Transverse colon (tissue), 4 donors: ENCODE results near the gene PTPRE. TPM values are rescaled to one million over a fixed set of nuclear protein-coding genes. Genes with fewer than 3 reads are reported as not detected.
A peak's percentile ranks its signal among the peaks of the same experiment; 100 is the strongest.

Source experiments
- DNase-seq: peaks from one replicate; pipeline ENCODE4 v3.0.0-alpha.2; 2019
- H3K27ac ChIP-seq, 4 donors: fragments of 200-600 bp; sonication (generic); 2 replicates each; pipeline ENCODE4 v1.5.1; 2016 to 2018; ENCODE audit warnings: inconsistent platforms in 4 of 4
- H3K27me3 ChIP-seq: fragments of 200-600 bp; sonication (generic); 2 replicates; pipeline ENCODE4 v1.5.1; 2017; ENCODE audit warnings: inconsistent platforms
- H3K36me3 ChIP-seq, 4 donors: fragments of 200-600 bp; sonication (generic); 2 replicates each; pipeline ENCODE4 v1.5.1; 2017 to 2019; ENCODE audit warnings: inconsistent platforms in 4 of 4
- H3K4me1 ChIP-seq, 4 donors: fragments of 200-600 bp; sonication (generic); 2 replicates each; pipeline ENCODE4 v1.5.1; 2017 to 2020; ENCODE audit warnings: inconsistent platforms in 4 of 4
- H3K4me3 ChIP-seq, 4 donors: fragments of 200-600 bp; sonication (generic); 1 replicate in 1 of 4; 2 replicates in 3 of 4; pipeline versions ENCODE4 v1.5.1 to v1.6.1; 2017 to 2019; ENCODE audit warnings: inconsistent platforms in 4 of 4
- H3K9me3 ChIP-seq, 2 donors: fragments of 200-600 bp; sonication (generic); 2 replicates each; pipeline ENCODE4 v1.5.1; 2017 to 2019; ENCODE audit warnings: inconsistent platforms in 2 of 2
- EP300 ChIP-seq: sonication (generic); formaldehyde crosslinking; IDR thresholded peaks from one replicate; pipeline ENCODE4 v1.6.1; 2017; ENCODE audit warnings: antibody characterized with exemption, low read depth
- POLR2A ChIP-seq: fragments of 450-650 bp; IDR thresholded peaks from one replicate; pipeline ENCODE4 v1.6.1; 2016; ENCODE audit warnings: antibody characterized with exemption, mild to moderate bottlenecking, moderate library complexity
- POLR2AphosphoS5 ChIP-seq, 3 donors: sonication (generic); formaldehyde crosslinking; IDR thresholded peaks; one replicate each; pipeline ENCODE4 v1.6.1; 2016; ENCODE audit warnings: antibody characterized with exemption in 3 of 3
- WGBS, 2 donors: methylation state at CpG; one replicate each; pipeline ENCODE4 v1.1.5; 2018; ENCODE audit warnings: low coverage in 1 of 2; 5-methylcytosine and 5-hydroxymethylcytosine counted together
- in situ Hi-C, 4 donors: fragments of 200-750 bp; cut with MboI; loops; one replicate each; pipeline versions ENCODE4 v1.15.0 to v1.15.1; 2017; ENCODE audit warnings: low sequenced_read_pairs in 3 of 4, low pct_ligation_motif_present in 1 of 4, low pct_unique_long_range_greater_than_20kb in 1 of 4
- intact Hi-C: fragments of 100-400 bp; cut with DNase I; formaldehyde crosslinking; loops from one replicate; pipeline ENCODE4 v1.15.1; 2023; ENCODE audit warnings: low total_unique reads
- total RNA-seq, 4 donors: library from RNA; depleted of rRNA; stranded (reverse); fragments of >200 nt; gene quantifications; one replicate each; pipeline ENCODE4 v1.1.0, GENCODE V29; 2016
- TF ChIP-seq, protein P1 (sequence below), 5 experiments: fragments of 200-600 bp in 3 of 5; fragments of 450-650 bp in 2 of 5; sonication (generic) in 3 of 5; IDR thresholded peaks; 1 replicate in 2 of 5; 2 replicates in 3 of 5; pipeline ENCODE4 v1.5.1; 2016 to 2017; ENCODE audit warnings: antibody characterized with exemption in 5 of 5, inconsistent platforms in 3 of 5, mild to moderate bottlenecking in 2 of 5, moderate library complexity in 1 of 5

The PTPRE gene
- total RNA-seq, 4 donors from 2014 or later: 25.7 to 43.6 (median 26.7) TPM

DNA sequence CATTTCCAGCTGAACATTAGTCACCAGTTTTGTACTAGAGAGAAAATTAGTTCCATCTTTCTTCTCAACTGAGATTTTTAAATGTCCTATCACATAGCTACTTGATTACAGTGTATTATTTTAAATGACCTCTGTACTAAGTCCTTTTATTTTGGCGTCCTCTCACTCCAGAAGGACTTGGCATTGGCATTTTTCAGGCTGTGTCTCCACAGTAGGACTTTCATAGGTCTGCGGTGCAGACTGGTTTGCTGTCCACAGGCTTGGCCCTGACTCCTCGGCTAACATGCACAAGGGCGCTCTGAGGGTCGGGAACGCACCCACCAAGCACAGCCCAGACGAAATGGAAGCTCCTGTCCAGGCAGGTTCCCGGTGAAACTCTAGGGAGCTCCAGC, 6.5 kb downstream of the PTPRE start:
- Histone ChIP-seq H3K27ac (no peak overlapping the region), H3K36me3 (no peaks in the 10 kb centered on the region), H3K4me1 (peaks cover 0 to 7% (median 4%) of the 10 kb centered on the region in 4 donors), H3K9me3 (no peaks in the 10 kb centered on the region), H3K27me3 (no peaks in the 10 kb centered on the region), H3K4me3 (no peak overlapping the region)
- in situ Hi-C loops: loop anchor here in 2 of 4 donors (10.0 to 25.0 kb wide), 2 partner anchors 81 to 99 kb away; no protein-coding TSS in a partner anchor
- intact Hi-C loops: no loop called here
- no peak for TF ChIP-seq EP300
- TF ChIP-seq, protein P1, sequence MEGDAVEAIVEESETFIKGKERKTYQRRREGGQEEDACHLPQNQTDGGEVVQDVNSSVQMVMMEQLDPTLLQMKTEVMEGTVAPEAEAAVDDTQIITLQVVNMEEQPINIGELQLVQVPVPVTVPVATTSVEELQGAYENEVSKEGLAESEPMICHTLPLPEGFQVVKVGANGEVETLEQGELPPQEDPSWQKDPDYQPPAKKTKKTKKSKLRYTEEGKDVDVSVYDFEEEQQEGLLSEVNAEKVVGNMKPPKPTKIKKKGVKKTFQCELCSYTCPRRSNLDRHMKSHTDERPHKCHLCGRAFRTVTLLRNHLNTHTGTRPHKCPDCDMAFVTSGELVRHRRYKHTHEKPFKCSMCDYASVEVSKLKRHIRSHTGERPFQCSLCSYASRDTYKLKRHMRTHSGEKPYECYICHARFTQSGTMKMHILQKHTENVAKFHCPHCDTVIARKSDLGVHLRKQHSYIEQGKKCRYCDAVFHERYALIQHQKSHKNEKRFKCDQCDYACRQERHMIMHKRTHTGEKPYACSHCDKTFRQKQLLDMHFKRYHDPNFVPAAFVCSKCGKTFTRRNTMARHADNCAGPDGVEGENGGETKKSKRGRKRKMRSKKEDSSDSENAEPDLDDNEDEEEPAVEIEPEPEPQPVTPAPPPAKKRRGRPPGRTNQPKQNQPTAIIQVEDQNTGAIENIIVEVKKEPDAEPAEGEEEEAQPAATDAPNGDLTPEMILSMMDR (IDR thresholded peaks at IDR 0.05): no peak
- TF ChIP-seq POLR2AphosphoS5 (IDR thresholded peaks at IDR 0.05): no peak
- TF ChIP-seq POLR2A: no peak
- no peak for DNase-seq
- WGBS, 2 donors: 91 to 100% methylated on average over 1 to 8 of the region's 8 CpGs

DNA sequence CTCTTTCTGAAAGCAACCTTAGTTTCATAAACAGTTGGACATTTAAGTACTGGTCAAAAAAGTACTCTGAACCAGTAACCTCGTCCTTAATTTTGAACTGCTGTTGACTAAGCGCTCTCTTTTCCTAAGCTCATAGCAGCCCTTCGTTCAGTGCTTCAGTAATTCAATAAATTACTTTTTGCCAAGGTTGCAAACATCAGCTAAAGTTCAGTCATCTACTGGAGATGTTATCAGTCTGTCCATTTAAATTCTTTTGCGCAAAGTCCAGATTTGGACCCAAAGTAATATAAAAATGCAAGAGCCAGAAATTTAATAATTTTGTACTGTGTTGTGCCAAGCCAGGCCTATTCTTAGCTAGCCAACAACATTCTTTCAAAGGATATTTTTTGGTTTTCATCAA, 8.4 kb downstream of the PTPRE start:
- Histone ChIP-seq H3K27ac (no peak overlapping the region), H3K9me3 (no peaks in the 10 kb centered on the region), H3K27me3 (no peaks in the 10 kb centered on the region), H3K4me3 (no peak overlapping the region), H3K36me3 (no peaks in the 10 kb centered on the region), H3K4me1 (peaks cover 0 to 13% (median 2%) of the 10 kb centered on the region in 4 donors)
- DNase-seq: no peak
- intact Hi-C loops (no loop called here), in situ Hi-C loops (loop anchor here in 2 of 4 donors (10.0 to 25.0 kb wide), 2 partner anchors 79 to 97 kb away; no protein-coding TSS in a partner anchor)
- TF ChIP-seq POLR2AphosphoS5 (IDR thresholded peaks at IDR 0.05): no peak
- TF ChIP-seq POLR2A: no peak
- no peak for TF ChIP-seq EP300
- TF ChIP-seq, protein P1 (IDR thresholded peaks at IDR 0.05): no peak
- 86 to 90% methylated on average over 4 of the region's 4 CpGs for WGBS, 2 donors

DNA sequence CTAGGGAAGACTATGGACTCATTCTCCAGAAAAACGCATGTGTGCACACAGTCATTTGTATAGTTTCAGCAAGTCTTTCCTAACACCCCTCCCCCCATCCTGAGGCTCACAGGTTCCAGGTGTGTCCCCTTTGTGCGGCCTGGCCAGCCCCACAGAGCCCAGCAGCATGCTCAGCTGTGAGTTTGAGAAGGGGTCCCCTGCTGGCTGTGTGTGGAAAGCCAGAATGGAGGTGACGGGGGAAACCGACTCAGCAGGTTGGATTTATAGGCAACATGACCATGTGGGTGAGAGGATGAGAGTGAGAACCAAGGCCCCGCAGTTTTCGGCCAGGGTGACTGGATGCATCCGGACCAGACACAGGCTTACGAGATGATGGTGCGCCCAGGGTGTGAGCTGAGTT, 9.9 kb downstream of the PTPRE start:
- Histone ChIP-seq H3K27me3 (no peaks in the 10 kb centered on the region), H3K36me3 (no peaks in the 10 kb centered on the region), H3K4me1 (peaks cover 0 to 23% (median 0%) of the 10 kb centered on the region in 4 donors), H3K9me3 (no peaks in the 10 kb centered on the region), H3K4me3 (no peak overlapping the region), H3K27ac (no peak overlapping the region)
- DNase-seq: no peak
- TF ChIP-seq, protein P1 (IDR thresholded peaks at IDR 0.05): no peak
- TF ChIP-seq POLR2AphosphoS5 (IDR thresholded peaks at IDR 0.05): no peak
- no peak for TF ChIP-seq POLR2A
- TF ChIP-seq EP300: no peak
- 67 to 96% methylated on average over 1 to 9 of the region's 9 CpGs for WGBS, 2 donors
- in situ Hi-C loops: loop anchor here in 2 of 4 donors (10.0 to 25.0 kb wide), 2 partner anchors 78 to 95 kb away; no protein-coding TSS in a partner anchor
- intact Hi-C loops: no loop called here

DNA sequence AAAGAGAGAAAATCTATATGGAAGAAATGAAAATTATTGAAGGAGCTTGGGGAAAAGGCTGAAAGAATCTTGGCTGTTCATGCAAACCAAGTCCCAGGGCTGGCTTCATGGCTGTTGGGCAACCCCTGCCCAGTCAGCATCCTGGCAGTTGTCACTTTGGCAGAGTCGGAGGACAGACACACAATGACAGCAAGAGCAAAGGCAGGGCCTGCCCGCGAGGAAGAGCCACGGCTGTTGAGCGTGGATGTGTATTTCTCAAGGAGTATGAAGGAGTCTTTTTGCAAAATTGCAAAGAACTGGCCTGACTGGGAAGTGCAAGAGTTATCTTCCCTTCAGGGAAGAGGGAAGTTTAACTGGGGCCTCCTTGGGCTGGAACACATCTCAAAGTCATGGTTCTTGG, 11.7 kb downstream of the PTPRE start:
- WGBS, 2 donors: 89 to 92% methylated on average over 5 of the region's 5 CpGs
- Histone ChIP-seq H3K27me3 (no peaks in the 10 kb centered on the region), H3K36me3 (no peaks in the 10 kb centered on the region), H3K27ac (peak overlapping the region in 2 of 4 donors; percentile 30 to 54), H3K4me3 (no peak overlapping the region), H3K4me1 (peaks cover 0 to 32% (median 0%) of the 10 kb centered on the region in 4 donors), H3K9me3 (no peaks in the 10 kb centered on the region)
- DNase-seq: no peak
- in situ Hi-C loops: loop anchor here in 2 of 4 donors (10.0 to 25.0 kb wide), 2 partner anchors 76 to 94 kb away; no protein-coding TSS in a partner anchor
- intact Hi-C loops: no loop called here
- TF ChIP-seq POLR2AphosphoS5 (IDR thresholded peaks at IDR 0.05): no peak
- TF ChIP-seq POLR2A: no peak
- no peak for TF ChIP-seq EP300
- TF ChIP-seq, protein P1 (IDR thresholded peaks at IDR 0.05): no peak
